GM18909 (cell line): Measurements from ENCODE around the gene ZNF423.

Experiments used
- ATAC-seq: cut with Tn5 transposase; IDR thresholded peaks from one replicate; pipeline ENCODE4 v1.9.1; 2021; ENCODE audit warnings: mild to moderate bottlenecking; ENCODE audit not compliant: unreplicated experiment, poor library complexity

Gene ZNF423

DNA sequence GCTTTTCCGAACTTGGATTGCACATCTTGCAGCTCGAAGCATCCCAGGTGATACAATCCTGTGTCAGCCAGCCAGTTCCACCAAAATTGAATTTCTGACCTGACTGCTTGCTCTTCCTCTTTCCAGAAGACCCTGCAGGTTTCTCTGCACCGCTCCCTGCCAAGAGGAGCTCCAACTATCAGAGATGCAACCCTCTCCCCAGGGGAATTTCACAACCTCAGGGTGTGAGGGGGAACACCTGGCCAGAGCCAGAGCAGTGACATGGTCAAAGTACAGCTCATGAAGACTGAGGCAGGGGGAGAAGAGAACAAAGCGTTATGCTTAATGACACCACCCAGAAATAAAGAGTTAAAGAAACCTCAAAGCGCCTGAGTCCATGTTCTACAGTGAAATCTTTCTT is 25.0 kb downstream of the ZNF423 start:
- no peak for ATAC-seq

DNA sequence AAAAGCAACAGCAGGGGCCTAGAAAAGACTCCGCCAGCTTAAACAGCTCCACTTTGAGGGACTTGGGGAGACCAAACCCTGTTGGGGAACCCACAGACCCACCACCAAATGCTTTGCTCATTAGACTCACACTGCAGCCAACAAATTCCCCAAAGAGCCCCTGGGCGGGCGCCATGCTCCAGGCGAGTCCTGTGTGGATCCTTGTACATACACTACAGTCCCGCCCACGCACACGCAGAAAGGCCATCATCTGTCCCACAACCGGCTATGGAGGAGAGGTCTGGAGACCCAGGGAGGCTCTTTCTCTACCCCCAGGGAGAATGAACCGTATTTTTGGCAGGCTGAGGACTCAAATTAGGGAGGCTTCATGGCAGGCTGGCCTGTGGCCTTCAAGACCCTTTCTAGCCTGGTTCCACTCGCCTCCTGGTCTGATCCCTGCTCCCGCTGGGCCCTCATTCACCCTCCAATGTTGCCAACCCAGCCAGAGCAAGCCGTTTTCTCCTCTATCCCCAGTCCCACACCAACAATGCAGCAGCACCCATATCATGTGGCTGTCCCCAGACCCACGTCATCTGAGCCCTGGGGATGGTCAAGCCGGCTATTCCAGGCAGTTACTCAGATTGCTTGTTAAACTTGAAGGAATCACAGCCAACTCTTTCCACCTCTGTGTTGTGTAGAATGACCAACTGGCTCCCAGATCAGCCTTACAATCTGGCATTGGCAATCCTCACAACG is 27.2 kb downstream of the ZNF423 start:
- ATAC-seq = no peak

DNA sequence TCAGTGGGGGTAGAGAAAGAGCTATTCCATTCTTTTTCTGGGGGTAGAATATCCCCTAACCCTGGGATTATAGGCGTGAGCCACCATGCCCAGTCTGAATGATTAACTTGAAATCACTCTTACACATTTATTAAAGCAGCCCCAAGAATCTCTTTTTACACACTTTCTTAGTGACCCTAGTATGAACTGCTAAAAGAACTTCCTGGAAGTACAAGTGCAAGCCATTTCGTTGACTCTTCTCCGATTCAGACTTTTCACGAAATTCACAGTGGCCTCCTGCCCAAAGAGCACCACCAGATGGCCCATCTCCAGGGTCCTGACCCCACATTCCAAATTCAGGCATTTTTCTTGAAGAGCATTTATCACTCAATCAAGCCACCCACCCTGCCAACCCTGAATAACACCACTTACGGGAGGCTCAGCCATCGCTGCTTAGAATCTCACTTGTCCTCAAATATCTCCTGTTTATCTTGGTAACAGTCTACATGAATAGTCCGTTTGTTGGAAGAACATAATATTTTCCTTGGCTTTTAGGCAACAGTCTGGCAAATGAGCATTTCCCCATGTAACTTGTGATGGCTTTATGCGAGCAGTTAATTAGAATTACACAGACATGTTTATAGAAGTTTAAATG is 28.0 kb downstream of the ZNF423 start:
- no peak for ATAC-seq

DNA sequence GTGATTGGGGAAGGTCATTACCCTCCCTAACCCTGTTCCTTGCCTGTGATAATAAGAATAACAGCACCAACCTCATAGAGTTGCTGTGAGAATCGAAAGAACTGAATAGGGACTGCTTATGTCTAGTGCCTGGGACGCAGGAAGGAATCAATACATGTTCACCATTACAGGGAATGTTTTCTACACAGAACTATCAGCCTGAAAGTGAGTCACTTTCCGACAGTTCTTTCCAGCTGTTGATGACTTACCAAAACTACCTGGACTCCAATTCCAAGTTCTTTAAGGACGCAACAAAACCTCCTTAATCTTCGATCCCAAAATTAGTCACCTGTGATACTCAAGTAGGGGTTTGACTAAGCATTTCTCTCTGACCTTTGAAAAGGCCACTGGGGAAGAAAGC is 29.4 kb downstream of the ZNF423 start:
- no peak for ATAC-seq

- no peak for ATAC-seq
Measured at GRCh38 chr16:49825041-49825440, 30.9 kb downstream of the ZNF423 start.

GRCh38 chr16:49824593-49824992 is 31.3 kb downstream of the ZNF423 start:
- ATAC-seq = no peak

DNA sequence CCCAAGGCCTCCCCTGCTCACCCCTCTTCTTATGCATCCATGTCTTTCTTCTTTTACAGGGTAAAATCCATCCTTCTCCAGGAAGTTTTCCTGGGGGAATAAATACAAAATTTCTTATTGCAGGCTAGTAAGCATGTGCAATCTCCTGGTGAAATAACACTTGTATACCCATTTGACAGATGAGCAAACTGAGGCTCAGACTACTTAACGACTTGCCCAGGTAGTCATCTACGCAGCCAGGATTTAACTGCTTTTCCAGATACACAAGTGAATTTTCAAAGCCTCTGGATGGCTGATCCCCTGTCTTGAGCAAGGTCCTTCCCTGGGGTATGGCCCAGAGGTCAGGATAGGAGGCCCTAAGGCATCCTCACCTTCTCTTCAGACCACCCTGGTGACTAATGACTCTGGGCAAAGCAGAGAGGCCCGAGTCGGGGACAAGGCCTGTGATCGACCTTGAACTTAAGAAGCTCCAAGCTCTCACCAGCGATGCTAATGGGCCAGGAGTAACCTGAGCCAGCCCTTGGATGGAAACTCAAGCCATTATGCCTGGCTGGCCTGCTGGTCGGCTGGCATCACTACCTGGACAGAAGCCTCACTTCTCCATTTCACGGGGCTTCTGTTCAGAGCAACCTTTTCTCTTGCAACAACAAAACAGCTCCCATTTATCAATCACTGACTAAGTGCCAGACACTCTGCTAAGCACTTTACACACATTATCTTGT is 33.1 kb downstream of the ZNF423 start:
- no peak for ATAC-seq

DNA sequence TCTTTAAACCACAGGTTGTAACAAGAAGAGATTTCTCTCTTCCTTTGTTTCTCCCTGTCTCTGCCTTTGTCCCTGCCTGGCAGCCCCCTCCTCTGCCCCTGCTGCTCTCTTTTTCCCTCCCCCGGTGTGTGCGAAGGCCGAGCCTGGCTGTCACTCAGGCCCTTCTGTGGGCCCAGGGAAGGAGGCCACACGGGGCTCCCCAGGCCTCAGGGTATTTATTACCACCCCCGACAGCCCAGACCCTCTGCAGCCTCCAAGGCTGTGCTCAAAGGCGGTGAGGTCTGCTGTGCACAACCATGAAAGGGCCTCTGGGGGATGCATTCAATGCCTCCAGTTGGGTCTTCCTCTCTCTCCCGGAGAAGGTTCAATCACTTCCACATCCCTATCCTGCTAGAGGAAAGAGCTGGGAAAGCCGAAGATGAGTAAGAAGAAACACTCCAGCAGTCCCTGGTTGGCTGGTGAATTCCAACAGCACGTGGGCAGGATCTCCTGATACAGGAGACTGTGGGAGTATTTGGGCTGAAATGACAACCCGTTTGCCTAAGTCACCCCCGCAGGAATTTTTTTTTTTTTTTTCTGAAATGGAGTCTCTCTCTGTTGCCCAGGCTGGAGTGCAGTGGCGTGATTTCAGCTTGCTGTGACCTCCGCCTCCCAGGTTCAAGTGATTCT is 34.2 kb downstream of the ZNF423 start:
- ATAC-seq = no peak

- ATAC-seq = no peak
Measured at GRCh38 chr16:49821156-49821555, 34.8 kb downstream of the ZNF423 start.

GRCh38 chr16:49817754-49818507 is 38.0 kb downstream of the ZNF423 start:
- ATAC-seq = no peak

- no peak for ATAC-seq
Measured at GRCh38 chr16:49816875-49817274, 39.0 kb downstream of the ZNF423 start.

- ATAC-seq = no peak
Measured at GRCh38 chr16:49811644-49812334, 44.1 kb downstream of the ZNF423 start.

GRCh38 chr16:49810831-49811230 is 45.1 kb downstream of the ZNF423 start:
- ATAC-seq = no peak

GRCh38 chr16:49809561-49809960 is 46.4 kb downstream of the ZNF423 start:
- no peak for ATAC-seq

DNA sequence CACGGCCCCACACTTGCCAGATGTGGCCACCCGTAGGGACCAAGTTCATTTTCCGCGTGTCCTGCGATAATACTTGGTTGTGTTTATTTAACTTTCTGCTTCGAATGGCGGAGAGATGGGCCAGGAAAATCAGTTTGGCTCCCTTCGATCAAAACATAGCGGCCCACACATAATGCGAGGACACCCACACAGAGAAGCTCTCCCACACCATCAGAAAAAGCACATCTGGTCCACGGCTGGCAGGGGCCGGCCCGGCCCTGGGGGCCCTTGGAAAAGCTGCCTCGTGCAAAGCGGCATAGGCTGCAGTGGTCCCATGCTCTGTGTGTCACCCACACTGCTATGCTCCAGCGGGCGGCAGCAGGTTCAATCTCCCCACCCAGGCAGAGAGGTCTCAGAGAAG is 46.9 kb downstream of the ZNF423 start:
- no peak for ATAC-seq

DNA sequence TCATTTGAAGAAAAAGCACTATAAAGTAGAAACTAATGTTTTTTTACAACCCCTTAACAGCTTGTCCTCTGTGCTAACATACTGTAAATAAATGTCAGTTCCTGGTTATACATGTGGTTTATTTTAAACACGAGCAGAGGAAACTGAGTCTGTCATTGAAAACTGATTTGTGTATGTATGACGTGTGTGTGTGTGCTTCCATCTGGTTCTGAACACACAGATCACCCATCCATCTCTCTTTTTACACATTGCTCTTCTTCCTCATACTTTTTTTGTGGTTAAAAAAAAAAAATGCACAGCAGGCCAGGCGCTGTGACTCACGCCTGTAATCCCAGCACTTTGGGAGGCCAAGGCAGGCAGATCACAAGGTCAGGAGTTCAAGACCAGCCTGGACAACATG is 49.5 kb downstream of the ZNF423 start:
- ATAC-seq = no peak

DNA sequence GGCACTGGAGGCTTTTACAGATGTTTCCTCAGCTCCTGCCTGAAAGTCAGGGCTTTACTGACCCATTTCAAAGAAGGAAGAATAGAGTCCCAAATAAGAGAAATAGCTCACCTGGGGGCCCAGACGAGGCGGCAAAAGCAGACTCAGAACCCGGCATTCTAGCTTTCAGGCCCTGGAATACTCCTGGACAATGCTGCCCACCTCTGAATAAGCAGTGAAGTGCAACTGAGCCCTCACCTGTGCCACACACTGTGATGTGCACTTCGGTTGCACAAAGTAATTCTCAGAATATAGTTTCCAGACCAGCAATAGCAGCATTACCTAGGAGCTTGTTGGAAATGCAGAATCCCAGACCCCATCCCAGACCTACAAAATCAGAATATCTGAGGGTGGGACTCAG is 54.6 kb downstream of the ZNF423 start:
- no peak for ATAC-seq

DNA sequence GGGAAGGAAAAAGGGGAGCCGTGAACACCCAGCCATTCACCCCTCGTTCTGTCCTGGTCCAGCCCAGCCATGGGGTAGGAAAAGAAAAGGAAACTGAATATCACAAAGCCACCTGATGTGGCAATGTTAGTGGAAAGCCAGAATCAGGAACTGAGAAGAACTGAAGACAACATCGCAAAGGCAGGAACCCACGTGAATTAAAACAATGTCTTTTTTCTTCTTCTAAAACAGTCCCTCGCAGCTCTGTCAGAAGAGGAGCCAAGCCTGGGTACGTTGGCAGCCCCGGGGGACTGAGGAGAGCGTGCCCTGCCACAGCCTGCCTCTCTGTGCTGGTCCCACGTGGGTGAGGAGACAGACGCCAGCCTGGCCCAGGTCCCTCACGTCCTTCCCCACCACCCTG is 55.0 kb downstream of the ZNF423 start:
- ATAC-seq = no peak

DNA sequence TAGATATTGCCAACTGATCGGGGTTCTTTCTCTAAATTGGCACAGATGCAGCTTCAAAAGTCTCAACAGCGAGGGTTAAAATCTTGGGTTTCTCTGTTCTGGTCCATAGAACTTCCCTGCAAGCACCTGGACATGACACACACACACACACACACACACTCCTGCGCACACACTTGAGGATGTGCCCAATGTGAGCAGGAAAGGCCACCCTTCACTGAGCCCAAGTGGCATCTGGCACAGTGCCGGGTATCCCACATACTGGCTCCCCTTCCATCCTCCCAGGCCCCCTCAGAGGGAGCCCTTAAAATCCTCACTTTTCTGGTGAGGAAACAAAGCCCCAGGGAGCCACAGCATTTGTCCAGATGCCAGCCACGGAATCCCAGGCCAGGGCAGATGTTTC is 55.5 kb downstream of the ZNF423 start:
- ATAC-seq = no peak

DNA sequence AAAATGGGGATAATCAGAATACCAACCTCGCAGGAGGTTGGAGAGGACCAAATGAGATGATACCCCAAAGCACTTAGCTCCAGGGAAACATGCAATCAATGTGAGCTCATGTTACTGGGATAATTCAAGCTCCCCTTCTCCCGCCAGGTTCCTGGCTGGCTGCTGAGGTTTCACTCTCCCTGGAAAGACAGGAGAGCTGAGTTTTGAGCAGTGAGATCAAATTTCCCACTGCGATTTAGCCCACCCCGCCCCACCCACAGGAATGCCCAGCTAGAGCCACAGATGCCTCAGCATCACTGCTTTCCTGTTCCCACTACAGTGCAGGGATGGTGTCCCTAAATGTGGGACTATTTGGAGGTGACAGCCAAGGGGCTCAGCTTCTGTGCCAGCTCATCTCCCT is 56.7 kb downstream of the ZNF423 start:
- ATAC-seq = no peak
